Mucosa of stomach (tissue), 1 donor: Measurements from ENCODE around the gene ACRV1.
"Not testable (repeated sequence)": the region's sequence is repeated elsewhere in the genome, so short reads cannot be mapped to it uniquely, and the experiment has no call there.

ENCODE experiments used
- H3K27me3 ChIP-seq: one replicate; pipeline ENCODE4 v1.7.0; 2013; ENCODE audit warnings: mild to moderate bottlenecking, low read length; ENCODE audit not compliant: control insufficient read depth, insufficient read depth
- H3K36me3 ChIP-seq: one replicate; pipeline ENCODE4 v1.7.0; 2013; ENCODE audit warnings: low read length; ENCODE audit not compliant: control insufficient read depth, insufficient read depth
- H3K4me1 ChIP-seq: one replicate; pipeline ENCODE4 v1.7.0; 2013; ENCODE audit warnings: mild to moderate bottlenecking, low read length; ENCODE audit not compliant: control insufficient read depth, insufficient read depth
- H3K4me3 ChIP-seq: one replicate; pipeline ENCODE4 v1.7.0; 2013; ENCODE audit warnings: low read length
- H3K9ac ChIP-seq: one replicate; pipeline ENCODE4 v1.7.0; 2013; ENCODE audit warnings: mild to moderate bottlenecking, low read length, moderate library complexity
- H3K9me3 ChIP-seq: one replicate; pipeline ENCODE4 v1.7.0; 2013; ENCODE audit warnings: mild to moderate bottlenecking, low read length, moderate library complexity; ENCODE audit not compliant: control insufficient read depth
- donor health status: Pancreatic carcinoma.

ACRV1 gene

DNA sequence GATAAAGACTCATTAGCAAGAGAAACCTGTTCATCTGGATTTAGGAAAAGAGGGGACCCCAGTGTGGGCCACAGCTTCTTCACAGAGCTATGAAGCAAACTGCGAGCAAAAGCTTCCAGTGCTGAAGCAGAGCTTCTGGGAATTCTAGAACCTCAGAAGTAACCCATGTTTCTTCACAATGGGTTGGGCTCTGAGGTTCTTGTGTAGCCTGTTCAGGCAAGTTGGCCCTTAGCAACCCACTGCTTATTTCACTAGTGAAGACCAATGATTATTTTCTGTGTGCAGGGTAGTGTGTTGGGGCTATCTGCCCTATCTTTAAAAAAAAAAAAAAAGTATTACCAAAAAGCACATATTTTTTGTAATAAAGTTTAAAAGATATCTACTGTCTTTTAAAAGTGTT lies at the start of gene ACRV1:
TSS of gene ACRV1 (minus strand) at position 101 of the 400 bp plus-strand sequence. CDS start at position 34, 67 bp downstream.
- Histone ChIP-seq H3K9ac (no peak within 1 kb of the TSS), H3K4me3 (no peak within 1 kb of the TSS), H3K36me3 (no peaks in the 10 kb centered on the region), H3K4me1 (no peaks in the 10 kb centered on the region), H3K9me3 (no peaks in the 10 kb centered on the region), H3K27me3 (no peaks in the 10 kb centered on the region)

GRCh38 chr11:125728969-125729368 lies 48.3 kb upstream of the ACRV1 start:
- Histone ChIP-seq H3K9me3 (no peaks in the 10 kb centered on the region), H3K27me3 (no peaks in the 10 kb centered on the region), H3K36me3 (no peaks in the 10 kb centered on the region), H3K4me1 (no peaks in the 10 kb centered on the region), H3K4me3 (no peak overlapping the region), H3K9ac (no peak overlapping the region)

DNA sequence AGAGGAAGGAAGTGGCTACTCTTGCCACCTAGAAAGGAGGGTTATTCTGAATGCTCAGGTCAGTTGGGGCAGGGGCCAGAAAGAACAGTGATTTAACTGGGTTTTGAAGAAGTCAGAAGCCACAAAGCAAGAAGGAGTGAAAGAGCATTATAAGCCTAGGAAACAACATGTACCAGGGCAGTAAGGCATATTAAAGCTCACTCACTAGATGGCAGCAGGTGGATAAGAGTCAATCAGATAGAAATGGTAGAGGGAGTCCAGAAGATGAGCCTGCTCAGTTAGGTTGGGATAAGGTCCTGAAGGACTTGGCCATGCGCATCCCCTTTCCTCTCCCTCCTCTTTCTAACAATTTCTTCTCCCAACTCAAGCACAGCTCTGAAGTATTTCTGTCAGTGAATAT lies 43.5 kb upstream of the ACRV1 start:
- no peak overlapping the region for H3K4me3 ChIP-seq
- no peak overlapping the region for H3K9ac ChIP-seq
- H3K4me1 ChIP-seq = no peaks in the 10 kb centered on the region
- H3K36me3 ChIP-seq = no peaks in the 10 kb centered on the region
- H3K9me3 ChIP-seq = no peaks in the 10 kb centered on the region
- no peaks in the 10 kb centered on the region for H3K27me3 ChIP-seq

DNA sequence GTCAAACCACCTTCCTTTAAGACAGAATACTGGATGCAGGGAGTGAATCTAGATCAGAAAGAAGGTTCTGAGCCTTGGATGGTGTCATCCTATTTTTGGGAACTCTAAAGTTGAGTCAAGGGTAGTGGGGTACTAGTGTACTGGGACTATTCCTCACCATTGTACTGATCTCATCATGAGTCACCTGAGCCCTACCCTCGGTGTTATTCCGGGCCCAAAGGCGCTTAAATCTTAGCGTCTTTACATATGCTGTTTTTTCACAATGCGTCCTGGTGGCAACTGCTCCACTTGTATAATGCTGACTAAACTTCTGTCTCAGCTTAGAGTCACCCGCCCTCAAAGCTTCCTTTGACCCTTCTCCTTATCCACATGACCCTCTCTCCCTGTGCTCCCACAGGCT lies 40.1 kb upstream of the ACRV1 start:
- no peaks in the 10 kb centered on the region for H3K36me3 ChIP-seq
- no peaks in the 10 kb centered on the region for H3K4me1 ChIP-seq
- H3K4me3 ChIP-seq = no peak overlapping the region

GRCh38 chr11:125704686-125705085 lies 24.0 kb upstream of the ACRV1 start:
- H3K4me1 ChIP-seq, H3K27me3 ChIP-seq, H3K36me3 ChIP-seq, H3K4me3 ChIP-seq, H3K9ac ChIP-seq, H3K9me3 ChIP-seq: not testable (repeated sequence)

More for the DNA sequence above, 40.1 kb upstream of the ACRV1 start:
- H3K9ac ChIP-seq = no peak overlapping the region
- H3K27me3 ChIP-seq = no peaks in the 10 kb centered on the region
- H3K9me3 ChIP-seq = no peaks in the 10 kb centered on the region

DNA sequence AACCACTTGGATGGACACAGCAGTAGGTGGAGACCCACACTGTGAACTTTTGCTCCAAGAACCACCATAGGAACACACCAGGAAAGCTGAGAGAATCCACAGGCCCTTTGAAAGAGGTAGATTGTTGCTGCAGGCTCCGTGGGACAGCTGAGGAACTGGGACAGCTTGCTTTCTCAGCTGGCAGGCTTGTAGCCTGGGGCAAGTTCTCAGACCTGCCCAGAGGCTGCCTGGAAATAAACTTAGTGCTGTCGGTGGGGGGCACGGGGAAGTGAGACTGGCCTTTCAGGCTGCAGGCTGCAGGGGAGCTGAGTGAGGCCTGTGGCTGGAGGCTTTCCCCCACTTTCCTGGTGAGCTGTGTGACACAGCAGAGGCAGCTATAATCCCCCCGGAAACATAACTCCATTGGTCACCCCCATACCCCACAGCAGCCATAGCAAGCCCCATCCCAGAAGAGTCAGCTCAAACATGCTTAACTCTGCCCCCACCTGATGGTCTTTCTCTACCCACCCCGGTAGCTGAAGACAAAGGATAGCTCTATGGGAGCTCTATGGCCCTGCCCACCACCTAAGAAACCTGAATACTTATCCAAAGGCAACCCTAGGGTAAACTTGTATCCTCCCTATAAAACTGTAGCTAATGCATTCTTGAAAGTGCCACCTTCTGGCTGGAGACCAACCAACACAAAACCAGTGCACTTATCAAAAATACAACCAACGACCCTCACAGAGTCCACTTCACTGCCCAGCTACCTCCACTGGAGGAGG lies 21.4 kb upstream of the ACRV1 start:
- Histone ChIP-seq H3K36me3 (no peaks in the 10 kb centered on the region), H3K4me3 (no peak overlapping the region), H3K4me1 (no peaks in the 10 kb centered on the region), H3K9ac (no peak overlapping the region), H3K27me3 (no peaks in the 10 kb centered on the region), H3K9me3 (no peaks in the 10 kb centered on the region)

GRCh38 chr11:125701018-125701610 lies 20.5 kb upstream of the ACRV1 start:
- Histone ChIP-seq H3K4me1 (no peaks in the 10 kb centered on the region), H3K36me3 (no peaks in the 10 kb centered on the region), H3K9me3 (no peaks in the 10 kb centered on the region), H3K4me3 (no peak overlapping the region), H3K9ac (no peak overlapping the region), H3K27me3 (no peaks in the 10 kb centered on the region)

DNA sequence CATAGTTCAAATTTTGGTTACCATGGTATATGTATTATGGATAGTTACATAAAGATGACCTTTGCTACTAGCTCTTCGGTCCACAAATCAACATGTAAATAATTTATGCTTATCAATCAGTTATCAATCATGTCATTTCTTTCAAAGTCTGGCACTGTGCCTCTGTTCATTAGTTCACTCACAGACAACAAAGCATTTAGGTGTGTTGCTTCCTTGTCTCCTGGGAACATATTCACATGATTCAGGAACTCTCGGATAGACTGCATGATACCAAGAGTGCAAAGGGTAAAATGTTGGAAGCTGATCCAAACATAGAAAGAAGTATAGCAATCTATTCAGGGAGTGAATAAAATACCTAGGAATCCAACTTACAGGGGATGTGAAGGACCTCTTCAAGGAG lies 14.3 kb upstream of the ACRV1 start:
- H3K27me3 ChIP-seq = no peaks in the 10 kb centered on the region
- no peaks in the 10 kb centered on the region for H3K36me3 ChIP-seq
- no peak overlapping the region for H3K4me3 ChIP-seq
- H3K9me3 ChIP-seq = no peaks in the 10 kb centered on the region
- no peak overlapping the region for H3K9ac ChIP-seq
- H3K4me1 ChIP-seq = no peaks in the 10 kb centered on the region

GRCh38 chr11:125692887-125693286 lies 12.2 kb upstream of the ACRV1 start:
- Histone ChIP-seq H3K9me3 (no peaks in the 10 kb centered on the region), H3K4me3 (no peak overlapping the region), H3K36me3 (no peaks in the 10 kb centered on the region), H3K9ac (no peak overlapping the region), H3K4me1 (no peaks in the 10 kb centered on the region), H3K27me3 (no peaks in the 10 kb centered on the region)

- Histone ChIP-seq H3K27me3 (no peaks in the 10 kb centered on the region), H3K9ac (no peak overlapping the region)
These were observed 9.4 kb upstream of the ACRV1 start for GRCh38 chr11:125690006-125690405.

GRCh38 chr11:125689274-125689859 lies 8.7 kb upstream of the ACRV1 start:
- Histone ChIP-seq H3K9ac (no peak overlapping the region), H3K9me3 (no peaks in the 10 kb centered on the region), H3K4me1 (no peaks in the 10 kb centered on the region), H3K36me3 (no peaks in the 10 kb centered on the region), H3K4me3 (no peak overlapping the region), H3K27me3 (no peaks in the 10 kb centered on the region)

More at GRCh38 chr11:125690006-125690405, 9.4 kb upstream of the ACRV1 start:
- Histone ChIP-seq H3K4me3 (no peak overlapping the region), H3K9me3 (no peaks in the 10 kb centered on the region), H3K36me3 (no peaks in the 10 kb centered on the region), H3K4me1 (no peaks in the 10 kb centered on the region)

DNA sequence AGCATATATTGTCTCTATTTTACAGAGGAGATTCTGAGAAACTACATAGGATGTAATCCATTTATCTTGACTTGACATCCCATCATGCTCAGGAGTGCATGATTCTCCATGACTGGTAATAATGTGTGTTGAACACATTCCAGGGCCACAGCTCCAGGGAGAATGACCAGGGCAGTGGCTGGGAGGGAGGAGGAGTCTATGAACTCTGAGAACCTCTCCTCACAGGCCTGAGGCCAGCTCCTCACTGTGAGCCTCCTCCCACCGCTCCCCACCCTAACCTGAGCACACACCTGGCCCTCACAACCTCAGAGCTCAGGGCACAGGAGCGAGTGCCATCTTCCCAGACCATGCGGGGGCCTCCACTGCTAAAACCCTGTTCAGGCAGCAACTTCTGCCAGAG lies 8.0 kb upstream of the ACRV1 start:
- H3K4me3 ChIP-seq = no peak overlapping the region
- no peaks in the 10 kb centered on the region for H3K4me1 ChIP-seq
- H3K9me3 ChIP-seq = no peaks in the 10 kb centered on the region
- no peaks in the 10 kb centered on the region for H3K36me3 ChIP-seq
- H3K27me3 ChIP-seq = no peaks in the 10 kb centered on the region
- H3K9ac ChIP-seq = no peak overlapping the region
